Left ventricle myocardium superior (tissue), 1 donor: ENCODE measurements around the gene AHSP. TPM values are rescaled to one million over a fixed set of nuclear protein-coding genes. Genes with fewer than 3 reads are reported as not detected.

Experiments used
- ATAC-seq: fragments of 200-7000 bp; cut with Tn5 transposase; one replicate; pipeline ENCODE4 v1.9.1; 2020; ENCODE audit warnings: mild to moderate bottlenecking, moderate library complexity
- DNase-seq: peaks from one replicate; pipeline ENCODE4 v3.0.0-alpha.2; 2020
- intact Hi-C: fragments of 100-400 bp; cut with micrococcal nuclease; formaldehyde crosslinking; loops from one replicate; pipeline ENCODE4 v1.11.0; 2022
- total RNA-seq: library from RNA; stranded (reverse); fragmentation: NEBNext Ultra II Directional; extraction: Animal tissue kit (Norgen Biotek cat#: 25700); gene quantifications from one replicate; pipeline ENCODE4 v1.2.1, GENCODE V29; 2021
- donor health status: DM: no; HTN: yes; CAD: no; lungs with severe emphysema.

AHSP gene
- total RNA-seq, 1 donor from 2014 or later: not detected

DNA sequence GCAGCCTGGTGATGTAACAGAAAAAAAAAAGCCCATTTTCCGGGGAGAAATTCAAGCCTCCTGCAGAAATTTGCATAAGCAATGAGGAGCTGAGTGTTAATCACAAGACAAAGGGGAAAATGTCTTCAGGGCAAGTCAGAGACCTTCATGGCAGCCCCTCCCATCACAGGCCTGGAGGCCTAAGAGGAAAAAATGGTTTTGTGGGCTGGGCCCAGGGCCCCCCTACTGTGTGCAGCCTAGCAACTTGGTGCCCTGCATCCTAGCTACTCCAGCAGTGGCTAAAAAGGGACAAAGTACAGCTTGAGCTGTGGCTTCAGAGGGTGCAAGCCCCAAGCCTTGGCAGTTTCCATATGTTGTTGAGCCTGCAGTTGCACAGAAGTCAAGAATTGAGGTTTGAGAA, 49.7 kb downstream of the AHSP start:
- intact Hi-C loops: no loop called here
- DNase-seq (no peak), ATAC-seq (no peak)

Other genes starting within 250 kb of the AHSP start
- gene ITGAX, start 172.7 kb upstream of the AHSP start, total RNA-seq: 3.2 TPM
- not detected for gene ITGAD, start 134.6 kb upstream of the AHSP start, total RNA-seq
- gene COX6A2, start 99.5 kb upstream of the AHSP start, total RNA-seq: 1,516 TPM
- gene ZNF843, start 85.1 kb upstream of the AHSP start, total RNA-seq: 1.6 TPM
- 5.4 TPM for gene ARMC5, start 68.4 kb upstream of the AHSP start, total RNA-seq
- 13.6 TPM for gene TGFB1I1, start 55.7 kb upstream of the AHSP start, total RNA-seq
- gene SLC5A2, start 44.8 kb upstream of the AHSP start, total RNA-seq: not detected
- gene RUSF1, start 19.5 kb upstream of the AHSP start, total RNA-seq: 18.9 TPM